Liver (tissue), 9 donors: ENCODE data around the gene PRKN. TPM values are rescaled to one million over a fixed set of nuclear protein-coding genes. Genes with fewer than 3 reads are reported as not detected.

Experiments
- DNase-seq: peaks from one replicate; pipeline ENCODE4 v3.0.0-alpha.2; 2017; ENCODE audit warnings: low spot score
- H3K27ac ChIP-seq, 2 donors: one replicate each; pipeline ENCODE4 v1.7.0; 2013; ENCODE audit warnings: inconsistent platforms in 2 of 2, low read length in 2 of 2, control low read depth in 1 of 2, low read depth in 1 of 2, mild to moderate bottlenecking in 1 of 2
- H3K27me3 ChIP-seq, 4 donors: one replicate each; pipeline versions ENCODE4 v1.6.1 to v1.7.0; 2013; ENCODE audit warnings: low read length in 3 of 4, inconsistent platforms in 1 of 4, mild to moderate bottlenecking in 1 of 4, moderate library complexity in 1 of 4; ENCODE audit not compliant: control insufficient read depth in 4 of 4, insufficient read depth in 4 of 4
- H3K36me3 ChIP-seq, 4 donors: one replicate each; pipeline versions ENCODE4 v1.6.1 to v1.7.0; 2013; ENCODE audit warnings: low read length in 3 of 4, mild to moderate bottlenecking in 3 of 4, low read depth in 1 of 4, moderate library complexity in 1 of 4; ENCODE audit not compliant: control insufficient read depth in 4 of 4, insufficient read depth in 3 of 4
- H3K4me1 ChIP-seq, 4 donors: one replicate each; pipeline versions ENCODE4 v1.6.1 to v1.7.0; 2013; ENCODE audit warnings: low read length in 3 of 4, mild to moderate bottlenecking in 3 of 4, moderate library complexity in 1 of 4; ENCODE audit not compliant: control insufficient read depth in 4 of 4, insufficient read depth in 4 of 4
- H3K4me3 ChIP-seq, 3 donors: one replicate each; pipeline versions ENCODE4 v1.6.1 to v1.7.0; 2013; ENCODE audit warnings: low read length in 3 of 3, control low read depth in 1 of 3, low read depth in 1 of 3, mild to moderate bottlenecking in 1 of 3
- H3K9ac ChIP-seq, 2 donors: one replicate each; pipeline ENCODE4 v1.7.0; 2013; ENCODE audit warnings: low read length in 2 of 2, mild to moderate bottlenecking in 2 of 2, moderate library complexity in 2 of 2, control low read depth in 1 of 2, low read depth in 1 of 2
- H3K9me3 ChIP-seq, 4 donors: one replicate each; pipeline versions ENCODE4 v1.6.1 to v1.7.0; 2013; ENCODE audit warnings: low read length in 3 of 4; ENCODE audit not compliant: control insufficient read depth in 4 of 4
- EGR1 ChIP-seq, 2 donors: IDR thresholded peaks; 2 replicates each; pipeline ENCODE4 v1.6.1; 2016 to 2018; ENCODE audit warnings: antibody characterized with exemption in 2 of 2, low read depth in 2 of 2
- FOXA1 ChIP-seq: IDR thresholded peaks from 2 replicates; pipeline ENCODE4 v1.6.1; 2016; ENCODE audit warnings: antibody characterized with exemption
- FOXA2 ChIP-seq: IDR thresholded peaks from 2 replicates; pipeline ENCODE4 v1.6.1; 2016; ENCODE audit warnings: antibody characterized with exemption
- GABPA ChIP-seq, 2 donors: IDR thresholded peaks in 1 of 2; conservative IDR thresholded peaks in 1 of 2; 2 replicates each; pipeline ENCODE4 v1.6.1; 2016; ENCODE audit warnings: antibody characterized with exemption in 2 of 2, mild to moderate bottlenecking in 1 of 2, moderate library complexity in 1 of 2
- HNF4A ChIP-seq, 2 donors: conservative IDR thresholded peaks; 2 replicates each; pipeline ENCODE4 v1.6.1; 2016; ENCODE audit warnings: antibody characterized with exemption in 2 of 2, mild to moderate bottlenecking in 2 of 2
- HNF4G ChIP-seq: IDR thresholded peaks from 2 replicates; pipeline ENCODE4 v1.6.1; 2016; ENCODE audit warnings: antibody characterized with exemption
- JUND ChIP-seq, 2 donors: IDR thresholded peaks; 2 replicates each; pipeline ENCODE4 v1.6.1; 2016; ENCODE audit warnings: antibody characterized with exemption in 2 of 2
- NR2F2 ChIP-seq: IDR thresholded peaks from 2 replicates; pipeline ENCODE4 v1.6.1; 2016; ENCODE audit warnings: antibody characterized with exemption
- RAD21 ChIP-seq, 2 donors: IDR thresholded peaks; 2 replicates each; pipeline ENCODE4 v1.6.1; 2016; ENCODE audit warnings: antibody characterized with exemption in 2 of 2, mild to moderate bottlenecking in 2 of 2
- REST ChIP-seq: IDR thresholded peaks from 2 replicates; pipeline ENCODE4 v1.6.1; 2016; ENCODE audit warnings: antibody characterized with exemption, mild to moderate bottlenecking
- RXRA ChIP-seq, 2 donors: IDR thresholded peaks; 2 replicates each; pipeline ENCODE4 v1.6.1; 2017 to 2018; ENCODE audit warnings: antibody characterized with exemption in 2 of 2, mild to moderate bottlenecking in 1 of 2
- SP1 ChIP-seq: IDR thresholded peaks from 2 replicates; pipeline ENCODE4 v1.6.1; 2018; ENCODE audit warnings: antibody characterized with exemption, mild to moderate bottlenecking
- TAF1 ChIP-seq: conservative IDR thresholded peaks from 2 replicates; pipeline ENCODE4 v1.6.1; 2016; ENCODE audit warnings: antibody characterized with exemption, mild to moderate bottlenecking
- ZBTB33 ChIP-seq: IDR thresholded peaks from 2 replicates; pipeline ENCODE4 v1.6.1; 2016; ENCODE audit warnings: antibody characterized with exemption
- WGBS: extraction: QIAGEN DNeasy Blood & Tissue Kit; methylation state at CpG from one replicate; pipeline ENCODE4 v1.1.7; 2013; 5-methylcytosine and 5-hydroxymethylcytosine counted together
- polyA plus RNA-seq, 2 donors: library from polyadenylated mRNA; stranded (reverse) in 1 of 2; unstranded in 1 of 2; fragments of 200-250 nt in 1 of 2; fragments of >200 nt in 1 of 2; fragmentation: Nextera tagmentation in 1 of 2; extraction: Ambion mirVana in 1 of 2; gene quantifications; one replicate each; pipeline versions ENCODE4 v1.2.1 to v1.2.3, GENCODE V29; 2013 to 2015
- total RNA-seq, 2 donors: library from RNA; depleted of rRNA; stranded (reverse); fragments of >200 nt; gene quantifications; one replicate each; pipeline ENCODE4 v1.2.3, GENCODE V29; 2014
- TF ChIP-seq, protein P1 (sequence below): IDR thresholded peaks from 2 replicates; pipeline ENCODE4 v1.6.1; 2016; ENCODE audit warnings: antibody characterized with exemption
- donor health status: healthy.
- donor health status: healthy.
- donor health status: healthy.
- donor health status: healthy.
- donor health status: healthy.

PRKN gene
- total and polyA plus RNA-seq, 4 donors = 0.47 to 4.1 (median 3.2) TPM

GRCh38 chr6:162379757-162380409 lies 347.7 kb downstream of the PRKN start:
- Histone ChIP-seq H3K27ac (no peak overlapping the region), H3K36me3 (no peaks in the 10 kb centered on the region), H3K9ac (no peak overlapping the region), H3K9me3 (no peaks in the 10 kb centered on the region), H3K4me3 (no peak overlapping the region), H3K27me3 (no peaks in the 10 kb centered on the region), H3K4me1 (peaks cover 0 to 2% (median 0%) of the 10 kb centered on the region in 4 donors)
- DNase-seq = no peak
- 75% methylated on average over 5 of the region's 5 CpGs for WGBS
- no peak for TF ChIP-seq FOXA1
- TF ChIP-seq JUND (IDR thresholded peaks at IDR 0.05) = no peak
- TF ChIP-seq FOXA2 = no peak
- no peak for TF ChIP-seq TAF1
- TF ChIP-seq RAD21 (IDR thresholded peaks at IDR 0.05) = no peak
- no peak for TF ChIP-seq GABPA (IDR thresholded peaks at IDR 0.05 in 1 of 2, conservative IDR thresholded peaks at IDR 0.05 in 1 of 2)
- TF ChIP-seq NR2F2 = no peak
- no peak for TF ChIP-seq SP1
- no peak for TF ChIP-seq RXRA (IDR thresholded peaks at IDR 0.05)
- TF ChIP-seq HNF4G = no peak
- no peak for TF ChIP-seq REST
- TF ChIP-seq EGR1 (IDR thresholded peaks at IDR 0.05; ENCODE audit: low read depth in 2 of 2) = no peak

GRCh38 chr6:162377735-162378134 lies 349.8 kb downstream of the PRKN start:
- no peak overlapping the region for H3K27ac ChIP-seq
- no peak overlapping the region for H3K4me3 ChIP-seq
- H3K36me3 ChIP-seq = no peaks in the 10 kb centered on the region
- no peak overlapping the region for H3K9ac ChIP-seq
- no peaks in the 10 kb centered on the region for H3K9me3 ChIP-seq
- DNase-seq = no peak
- TF ChIP-seq HNF4A (conservative IDR thresholded peaks at IDR 0.05) = peak in 1 of 2 donors; percentile 26
- TF ChIP-seq FOXA2 = peak; percentile 44
- no peak for TF ChIP-seq HNF4G
- peak in 1 of 2 donors; percentile 41 for TF ChIP-seq RXRA (IDR thresholded peaks at IDR 0.05)
- TF ChIP-seq RAD21 (IDR thresholded peaks at IDR 0.05) = no peak
- H3K27me3 ChIP-seq = no peaks in the 10 kb centered on the region
- WGBS = 60% methylated on average over 7 of the region's 7 CpGs
- peaks cover 0 to 12% (median 9%) of the 10 kb centered on the region in 4 donors for H3K4me1 ChIP-seq

- Histone ChIP-seq H3K9ac (peak overlapping the region in 1 of 2 donors; percentile 18), H3K4me1 (peaks cover 4 to 22% (median 20%) of the 10 kb centered on the region in 4 donors), H3K27ac (no peak overlapping the region), H3K36me3 (no peaks in the 10 kb centered on the region), H3K9me3 (no peaks in the 10 kb centered on the region), H3K27me3 (no peaks in the 10 kb centered on the region), H3K4me3 (no peak overlapping the region)
- TF ChIP-seq, protein P1, sequence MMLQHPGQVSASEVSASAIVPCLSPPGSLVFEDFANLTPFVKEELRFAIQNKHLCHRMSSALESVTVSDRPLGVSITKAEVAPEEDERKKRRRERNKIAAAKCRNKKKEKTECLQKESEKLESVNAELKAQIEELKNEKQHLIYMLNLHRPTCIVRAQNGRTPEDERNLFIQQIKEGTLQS = no peak
- TF ChIP-seq REST (no peak), RXRA (IDR thresholded peaks at IDR 0.05) (no peak), FOXA2 (peak; percentile 15), EGR1 (IDR thresholded peaks at IDR 0.05; ENCODE audit: low read depth in 2 of 2) (no peak), ZBTB33 (no peak), RAD21 (IDR thresholded peaks at IDR 0.05) (peak in 1 of 2 donors; percentile 4)
- no peak for DNase-seq
- 37% methylated on average over 2 of the region's 2 CpGs for WGBS
These were observed 353.7 kb downstream of the PRKN start for GRCh38 chr6:162373868-162374267.
